Mucosa of stomach (tissue), 1 donor: ENCODE data around the gene RPL27.
A peak's percentile ranks its signal among the peaks of the same experiment; 100 is the strongest.
"Not testable (repeated sequence)": the region's sequence is repeated elsewhere in the genome, so short reads cannot be mapped to it uniquely, and the experiment has no call there.

Experiments used
- H3K27me3 ChIP-seq: one replicate; pipeline ENCODE4 v1.7.0; 2013; ENCODE audit warnings: mild to moderate bottlenecking, low read length; ENCODE audit not compliant: control insufficient read depth, insufficient read depth
- H3K36me3 ChIP-seq: one replicate; pipeline ENCODE4 v1.7.0; 2013; ENCODE audit warnings: low read length; ENCODE audit not compliant: control insufficient read depth, insufficient read depth
- H3K4me1 ChIP-seq: one replicate; pipeline ENCODE4 v1.7.0; 2013; ENCODE audit warnings: mild to moderate bottlenecking, low read length; ENCODE audit not compliant: control insufficient read depth, insufficient read depth
- H3K4me3 ChIP-seq: one replicate; pipeline ENCODE4 v1.7.0; 2013; ENCODE audit warnings: low read length
- H3K9ac ChIP-seq: one replicate; pipeline ENCODE4 v1.7.0; 2013; ENCODE audit warnings: mild to moderate bottlenecking, low read length, moderate library complexity
- H3K9me3 ChIP-seq: one replicate; pipeline ENCODE4 v1.7.0; 2013; ENCODE audit warnings: mild to moderate bottlenecking, low read length, moderate library complexity; ENCODE audit not compliant: control insufficient read depth
- donor health status: Pancreatic carcinoma.

RPL27 gene

DNA sequence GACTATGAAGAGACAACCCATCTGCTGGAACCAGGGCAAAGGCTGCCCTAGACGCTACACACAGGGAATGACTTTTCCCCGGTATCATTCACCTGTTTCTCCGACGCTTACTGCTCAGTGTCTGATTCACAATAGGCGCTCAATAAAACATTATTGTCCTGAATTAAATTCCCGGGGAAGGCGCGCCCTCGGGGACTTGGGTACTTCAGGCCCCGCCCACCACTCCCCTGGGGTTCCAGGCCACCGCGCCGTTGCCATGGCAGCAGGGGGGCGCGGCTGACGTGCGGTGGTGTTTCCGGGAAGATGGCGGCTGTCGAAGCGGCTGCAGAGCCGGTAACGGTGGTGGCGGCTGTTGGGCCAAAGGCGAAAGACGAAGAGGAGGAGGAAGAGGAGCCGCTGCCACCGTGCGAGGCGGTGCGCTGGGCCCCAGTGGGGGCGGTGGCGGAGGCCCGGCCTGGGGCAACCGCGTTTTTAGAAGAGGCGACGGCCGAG lies 17.9 kb upstream of the RPL27 start, which contains the start of gene RUNDC1:
TSS of gene RUNDC1 (plus strand) at position 292 of the 492 bp plus-strand sequence. CDS start at position 304, 12 bp downstream.
- H3K9me3 ChIP-seq: no peaks in the 10 kb centered on the region
- H3K9ac ChIP-seq: peak within 1 kb of the TSS; percentile 73
- peaks cover 27% of the 10 kb centered on the region for H3K4me1 ChIP-seq
- H3K27me3 ChIP-seq: no peaks in the 10 kb centered on the region
- H3K4me3 ChIP-seq: peak within 1 kb of the TSS; percentile 80
- H3K36me3 ChIP-seq: no peaks in the 10 kb centered on the region

DNA sequence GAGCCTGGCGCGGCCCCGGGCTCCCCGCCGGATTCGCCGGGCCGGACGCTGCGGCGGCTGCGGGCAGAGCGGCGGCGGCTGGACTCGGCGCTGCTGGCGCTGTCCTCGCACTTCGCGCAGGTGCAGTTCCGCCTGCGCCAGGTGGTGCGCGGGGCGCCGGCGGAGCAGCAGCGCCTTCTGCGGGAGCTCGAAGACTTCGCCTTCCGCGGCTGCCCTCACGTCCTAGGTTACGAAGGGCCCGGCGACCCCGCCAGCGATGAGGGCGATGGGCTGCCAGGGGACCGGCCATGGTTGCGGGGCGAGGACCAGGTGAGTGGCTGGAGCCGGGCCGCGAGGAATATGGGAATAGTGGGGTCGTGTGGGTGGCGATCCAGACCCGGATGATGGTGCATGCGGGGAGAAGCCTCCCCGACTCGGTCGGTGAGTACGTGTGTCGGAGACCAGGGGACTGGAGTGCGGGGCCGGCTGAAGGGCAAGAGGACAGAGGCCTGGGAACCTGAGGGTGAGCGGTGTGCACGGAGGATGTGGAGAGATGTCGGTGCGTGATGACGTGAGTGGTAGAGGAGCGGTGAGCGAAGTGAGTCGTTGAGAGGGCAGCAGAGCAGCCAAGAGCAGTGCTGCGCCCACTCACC lies 17.3 kb upstream of the RPL27 start:
- H3K9me3 ChIP-seq: no peaks in the 10 kb centered on the region
- peak overlapping the region; percentile 73 for H3K9ac ChIP-seq
- H3K36me3 ChIP-seq: peaks cover under 1% of the 10 kb centered on the region
- H3K4me1 ChIP-seq: peaks cover 27% of the 10 kb centered on the region
- H3K27me3 ChIP-seq: no peaks in the 10 kb centered on the region
- H3K4me3 ChIP-seq: peak overlapping the region; percentile 80

DNA sequence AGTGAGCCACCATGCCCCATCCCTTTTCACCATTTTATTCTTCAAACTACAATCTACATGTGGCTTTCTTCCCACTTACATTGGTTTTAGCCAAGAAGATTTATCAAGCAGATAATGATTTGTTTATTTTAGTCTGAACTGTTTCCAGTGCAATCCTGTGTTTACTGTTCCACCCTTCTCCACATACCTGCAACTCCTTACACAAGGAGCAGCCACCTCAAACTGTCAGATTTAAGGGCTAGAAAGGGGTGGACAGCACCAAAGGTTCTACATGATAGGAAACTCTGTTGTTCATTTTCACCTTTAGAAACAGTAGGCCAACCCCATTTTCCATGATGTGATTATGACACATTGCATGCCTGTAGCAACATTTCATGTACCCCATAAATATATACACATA lies 16.0 kb upstream of the RPL27 start:
- H3K4me3 ChIP-seq: no peak overlapping the region
- peaks cover 27% of the 10 kb centered on the region for H3K4me1 ChIP-seq
- H3K9me3 ChIP-seq: no peaks in the 10 kb centered on the region
- H3K9ac ChIP-seq: no peak overlapping the region
- H3K36me3 ChIP-seq: peaks cover 3% of the 10 kb centered on the region
- no peaks in the 10 kb centered on the region for H3K27me3 ChIP-seq

DNA sequence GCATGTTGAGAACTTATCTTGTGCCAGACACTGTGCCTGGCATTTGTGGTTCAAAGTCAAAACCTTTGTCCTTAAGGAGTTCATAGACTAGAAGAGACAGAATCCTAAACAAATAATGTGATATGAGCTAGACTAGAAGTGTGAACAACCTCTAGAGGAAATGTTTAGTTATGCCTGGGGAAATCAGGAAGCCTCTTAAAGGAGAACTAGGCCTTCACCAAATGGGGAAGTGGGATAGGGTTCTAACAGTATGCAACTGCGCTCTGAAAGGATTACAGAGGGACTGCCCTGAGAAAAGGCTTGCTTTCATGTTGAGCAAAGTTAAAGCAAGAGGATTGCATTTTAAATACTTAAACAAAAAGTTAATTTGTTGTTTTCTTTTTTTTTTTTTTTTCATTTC lies 13.0 kb upstream of the RPL27 start:
- H3K9me3 ChIP-seq: no peaks in the 10 kb centered on the region
- H3K36me3 ChIP-seq: peaks cover 14% of the 10 kb centered on the region
- no peaks in the 10 kb centered on the region for H3K27me3 ChIP-seq
- no peak overlapping the region for H3K4me3 ChIP-seq
- peaks cover 20% of the 10 kb centered on the region for H3K4me1 ChIP-seq
- H3K9ac ChIP-seq: peak overlapping the region; percentile 13

DNA sequence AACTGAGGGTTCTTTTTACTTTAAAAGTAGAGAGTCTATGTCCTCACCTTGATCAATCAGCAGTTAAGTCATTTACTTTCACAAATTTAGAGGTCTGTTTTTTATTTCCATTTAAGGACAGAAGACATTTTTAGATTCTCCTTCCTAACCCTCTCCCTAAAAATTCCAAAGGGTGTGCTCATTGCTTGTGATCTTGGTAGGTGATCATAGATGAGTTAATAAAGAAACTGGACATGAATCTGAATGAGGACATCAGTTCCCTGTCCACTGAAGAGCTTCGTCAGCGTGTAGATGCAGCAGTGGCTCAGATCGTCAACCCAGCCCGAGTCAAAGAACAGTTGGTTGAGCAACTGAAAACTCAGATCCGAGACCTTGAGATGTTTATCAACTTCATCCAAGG lies 9.1 kb upstream of the RPL27 start:
- Histone ChIP-seq H3K4me1 (peaks cover 10% of the 10 kb centered on the region), H3K9ac (no peak overlapping the region), H3K36me3 (peaks cover 25% of the 10 kb centered on the region), H3K27me3 (no peaks in the 10 kb centered on the region), H3K9me3 (no peaks in the 10 kb centered on the region), H3K4me3 (no peak overlapping the region)

DNA sequence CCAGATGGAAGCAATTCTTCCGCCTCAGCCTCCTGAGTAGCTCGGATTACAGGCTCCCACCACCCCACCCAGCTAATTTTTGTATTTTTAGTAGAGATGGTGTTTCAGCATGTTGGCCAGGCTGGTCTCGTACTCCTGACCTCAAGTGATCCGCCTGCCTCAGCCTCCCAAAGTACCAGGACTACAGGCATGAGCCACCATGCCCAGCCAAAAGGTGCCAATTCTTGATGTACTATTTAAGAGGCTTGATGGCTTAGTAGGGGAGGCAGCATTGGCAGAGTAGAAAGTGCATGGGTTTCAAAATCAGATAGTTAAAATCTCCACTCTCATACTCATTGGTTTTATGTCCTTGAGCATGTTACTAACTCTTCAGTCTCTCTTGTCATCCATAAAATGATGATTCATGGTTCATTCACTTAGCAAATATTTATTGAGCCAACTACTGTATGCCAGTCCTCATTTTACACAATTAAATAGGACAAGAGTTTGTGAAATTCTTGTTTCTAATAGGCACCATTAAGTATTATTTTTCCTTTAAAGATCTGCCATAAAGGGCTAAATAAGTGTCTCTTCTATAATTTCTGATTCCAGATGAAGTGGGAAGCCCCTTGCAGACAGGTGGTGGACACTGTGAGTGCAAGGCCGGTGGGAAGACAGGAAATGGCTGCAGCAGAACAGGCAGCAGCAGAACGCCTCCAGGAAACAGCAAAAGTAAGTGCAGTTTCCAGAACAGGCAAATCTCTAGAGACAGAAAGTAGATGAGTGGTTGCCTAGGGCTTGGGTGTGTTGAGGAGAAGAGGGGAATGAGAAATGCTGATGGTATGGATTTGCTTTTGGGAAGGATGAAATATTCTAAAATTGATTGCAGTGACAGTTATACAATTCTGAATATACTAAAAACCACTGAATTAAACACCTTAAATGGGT lies 8.2 kb upstream of the RPL27 start:
- no peak overlapping the region for H3K9ac ChIP-seq
- peaks cover 25% of the 10 kb centered on the region for H3K36me3 ChIP-seq
- no peaks in the 10 kb centered on the region for H3K9me3 ChIP-seq
- H3K4me1 ChIP-seq: peaks cover 3% of the 10 kb centered on the region
- no peaks in the 10 kb centered on the region for H3K27me3 ChIP-seq
- H3K4me3 ChIP-seq: no peak overlapping the region

DNA sequence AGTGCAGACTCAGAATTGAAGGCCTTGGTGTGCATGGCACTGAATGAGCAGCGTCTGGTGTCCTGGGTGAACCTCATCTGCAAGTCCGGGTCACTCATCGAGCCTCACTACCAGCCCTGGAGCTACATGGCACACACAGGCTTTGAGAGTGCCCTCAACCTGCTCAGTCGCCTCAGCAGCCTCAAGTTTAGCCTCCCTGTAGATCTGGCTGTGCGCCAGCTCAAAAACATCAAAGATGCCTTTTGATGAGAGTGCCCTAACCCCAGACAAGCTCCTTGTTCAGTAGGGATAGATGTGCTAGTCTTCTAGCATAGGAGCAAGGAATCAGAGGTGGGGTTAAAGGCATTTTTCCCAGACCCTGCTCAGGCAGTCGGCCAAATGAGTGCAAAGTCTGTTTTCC lies 6.7 kb upstream of the RPL27 start:
- no peaks in the 10 kb centered on the region for H3K4me1 ChIP-seq
- H3K27me3 ChIP-seq: no peaks in the 10 kb centered on the region
- no peaks in the 10 kb centered on the region for H3K9me3 ChIP-seq
- no peak overlapping the region for H3K9ac ChIP-seq
- no peak overlapping the region for H3K4me3 ChIP-seq
- peaks cover 22% of the 10 kb centered on the region for H3K36me3 ChIP-seq

DNA sequence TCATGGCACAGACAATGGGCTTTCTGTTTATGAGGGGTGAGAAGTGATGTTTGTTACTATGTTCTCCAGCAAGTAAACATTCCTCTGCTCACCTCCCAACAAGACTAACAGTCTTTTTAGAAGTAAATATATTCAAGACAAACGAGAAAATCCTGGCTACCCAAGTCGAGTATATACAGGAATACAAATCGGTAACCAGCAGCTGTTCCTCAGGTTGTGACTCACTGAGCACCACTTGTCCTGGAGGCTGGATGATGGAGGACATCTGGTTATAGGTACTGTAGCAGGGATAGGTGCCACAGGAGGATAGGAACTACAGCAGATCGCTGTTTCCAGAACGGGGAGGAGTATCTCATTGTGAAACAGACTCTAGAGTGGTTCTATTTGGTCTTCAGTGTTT lies 5.3 kb upstream of the RPL27 start:
- no peaks in the 10 kb centered on the region for H3K27me3 ChIP-seq
- no peaks in the 10 kb centered on the region for H3K4me1 ChIP-seq
- H3K9me3 ChIP-seq: no peaks in the 10 kb centered on the region
- H3K4me3 ChIP-seq: no peak overlapping the region
- H3K9ac ChIP-seq: no peak overlapping the region
- H3K36me3 ChIP-seq: peaks cover 22% of the 10 kb centered on the region

DNA sequence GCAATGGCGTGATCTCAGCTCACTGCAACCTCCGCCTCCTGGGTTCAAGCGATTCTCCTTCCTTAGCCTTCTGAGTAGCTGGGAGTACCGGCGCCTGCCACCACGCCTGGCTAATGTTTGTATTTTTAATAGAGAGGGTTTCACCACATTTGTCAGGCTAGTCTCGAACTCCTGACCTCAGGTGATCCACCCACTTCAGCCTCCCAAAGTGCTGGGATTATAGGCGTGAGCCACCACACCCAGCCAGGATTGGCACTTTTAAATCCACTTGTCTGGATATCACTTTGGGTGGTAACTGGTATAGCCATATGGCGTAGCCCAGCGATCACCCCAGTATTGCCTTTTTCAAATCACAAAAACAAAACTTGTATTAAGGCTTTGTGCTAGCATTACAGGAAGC lies 4.3 kb upstream of the RPL27 start:
- peaks cover 17% of the 10 kb centered on the region for H3K36me3 ChIP-seq
- not testable (repeated sequence) for H3K9me3 ChIP-seq, H3K27me3 ChIP-seq, H3K9ac ChIP-seq, H3K4me3 ChIP-seq, H3K4me1 ChIP-seq

DNA sequence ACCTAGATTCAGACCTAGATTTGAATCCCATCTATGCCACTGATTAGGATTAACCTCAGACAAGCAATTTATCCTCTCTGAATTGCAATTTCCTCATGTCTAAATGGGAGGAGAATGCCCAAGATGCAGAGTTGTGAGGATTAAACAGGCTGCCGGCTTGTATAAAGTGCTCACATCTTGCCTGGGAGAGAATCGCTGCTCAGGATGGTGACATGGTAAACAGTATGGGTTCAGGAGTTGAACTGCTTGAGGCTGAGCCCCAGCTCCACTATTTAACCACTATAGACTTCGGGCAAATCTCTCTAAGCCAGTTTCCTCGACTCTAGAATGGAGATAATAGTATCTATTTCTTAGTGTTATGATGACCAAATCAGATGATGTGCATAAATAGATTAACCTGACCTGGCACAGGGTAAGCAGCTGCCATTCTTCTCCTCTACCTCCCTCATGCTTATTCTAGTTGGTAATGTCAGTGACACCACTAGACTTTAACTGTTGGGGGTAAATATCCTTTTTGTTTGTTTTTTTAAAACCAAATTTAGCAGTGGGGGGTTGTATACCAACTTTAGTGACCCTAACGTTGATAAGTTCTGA lies 732 bp upstream of the RPL27 start:
- Histone ChIP-seq H3K27me3 (no peaks in the 10 kb centered on the region), H3K9me3 (no peaks in the 10 kb centered on the region), H3K36me3 (no peaks in the 10 kb centered on the region), H3K4me1 (peaks cover 12% of the 10 kb centered on the region), H3K9ac (peak overlapping the region; percentile 68), H3K4me3 (no peak overlapping the region)

DNA sequence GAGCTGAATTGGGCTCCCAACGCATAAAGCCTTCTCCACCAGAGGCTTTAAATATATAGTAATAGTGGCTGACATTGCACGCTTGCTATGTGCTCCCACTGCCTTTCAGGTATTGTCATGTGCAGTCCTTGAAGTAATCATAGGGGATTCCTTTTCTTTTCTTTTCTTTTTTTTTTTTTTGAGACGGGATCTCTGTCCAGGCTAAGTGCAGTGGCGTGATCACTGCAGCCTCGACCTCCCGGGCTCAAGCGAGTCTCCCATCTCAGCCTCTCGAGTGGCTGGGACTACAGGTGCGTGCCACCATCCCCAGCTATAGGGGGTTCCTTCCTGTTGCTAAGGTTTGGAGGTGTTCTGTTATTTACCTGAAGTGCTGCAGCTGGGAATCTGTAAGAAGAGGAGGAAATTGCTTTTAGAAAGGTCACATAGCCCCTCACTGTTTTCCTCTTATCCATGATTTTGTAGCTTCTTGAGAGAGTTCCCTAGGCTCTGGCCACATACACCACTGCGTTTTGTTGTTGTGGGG lies 845 bp downstream of the RPL27 start:
- H3K36me3 ChIP-seq: no peaks in the 10 kb centered on the region
- H3K9me3 ChIP-seq: no peaks in the 10 kb centered on the region
- peak overlapping the region; percentile 97 for H3K4me3 ChIP-seq
- H3K4me1 ChIP-seq: peaks cover 12% of the 10 kb centered on the region
- H3K27me3 ChIP-seq: no peaks in the 10 kb centered on the region
- H3K9ac ChIP-seq: peak overlapping the region; percentile 96

DNA sequence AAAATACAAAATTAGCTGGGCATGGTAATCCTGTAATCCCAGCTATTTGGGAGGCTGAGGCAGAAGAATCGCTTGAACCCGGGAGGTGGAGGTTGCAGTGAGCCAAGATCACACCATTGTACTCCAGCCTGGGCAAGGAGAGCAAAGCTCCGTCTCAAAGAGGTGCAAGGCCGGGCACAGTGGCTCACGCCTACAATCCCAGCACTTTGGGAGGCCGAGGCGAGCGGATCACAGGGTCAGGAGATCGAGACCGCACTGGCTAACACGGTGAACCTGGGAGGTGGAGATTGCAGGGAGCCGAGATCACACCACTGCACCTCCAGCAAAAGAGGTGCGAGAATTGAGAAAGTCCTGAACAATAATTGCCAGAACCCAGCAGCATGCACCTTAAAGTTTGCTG lies 2.7 kb downstream of the RPL27 start:
- peaks cover 12% of the 10 kb centered on the region for H3K4me1 ChIP-seq
- H3K27me3 ChIP-seq, H3K4me3 ChIP-seq, H3K36me3 ChIP-seq, H3K9me3 ChIP-seq, H3K9ac ChIP-seq: not testable (repeated sequence)
